Medulla oblongata (tissue), 1 donor: Measurements from ENCODE around the gene TMED10.

Experiments used
- DNase-seq: peaks from one replicate; pipeline ENCODE4 v3.0.0-alpha.2; 2015; ENCODE audit errors: extremely low spot score

Gene TMED10

GRCh38 chr14:75084513-75084912 is 91.9 kb downstream of the TMED10 start:
- no peak for DNase-seq

DNA sequence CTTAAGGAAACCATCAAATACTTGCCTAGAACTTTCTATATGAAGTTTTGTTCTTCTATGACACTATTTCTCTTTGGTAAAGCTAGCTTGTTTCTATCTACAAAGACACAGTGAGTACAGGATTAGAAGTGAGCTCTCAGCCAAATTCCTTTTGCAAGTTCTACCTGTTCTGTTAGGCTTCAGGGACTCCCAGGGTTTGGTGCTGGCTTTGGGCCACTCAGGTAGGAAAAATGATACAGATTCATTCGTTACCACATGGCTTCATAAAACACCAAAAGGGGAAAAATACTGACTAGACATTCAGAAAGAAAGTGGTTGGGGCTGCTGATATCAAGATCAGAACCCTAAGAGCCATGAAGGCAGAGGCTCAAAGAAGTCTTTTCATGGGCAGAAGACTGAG is 93.1 kb downstream of the TMED10 start:
- no peak for DNase-seq

GRCh38 chr14:75081660-75082229 is 94.7 kb downstream of the TMED10 start:
- DNase-seq = no peak
